ENCODE data around the gene ITGB8.

DNA sequence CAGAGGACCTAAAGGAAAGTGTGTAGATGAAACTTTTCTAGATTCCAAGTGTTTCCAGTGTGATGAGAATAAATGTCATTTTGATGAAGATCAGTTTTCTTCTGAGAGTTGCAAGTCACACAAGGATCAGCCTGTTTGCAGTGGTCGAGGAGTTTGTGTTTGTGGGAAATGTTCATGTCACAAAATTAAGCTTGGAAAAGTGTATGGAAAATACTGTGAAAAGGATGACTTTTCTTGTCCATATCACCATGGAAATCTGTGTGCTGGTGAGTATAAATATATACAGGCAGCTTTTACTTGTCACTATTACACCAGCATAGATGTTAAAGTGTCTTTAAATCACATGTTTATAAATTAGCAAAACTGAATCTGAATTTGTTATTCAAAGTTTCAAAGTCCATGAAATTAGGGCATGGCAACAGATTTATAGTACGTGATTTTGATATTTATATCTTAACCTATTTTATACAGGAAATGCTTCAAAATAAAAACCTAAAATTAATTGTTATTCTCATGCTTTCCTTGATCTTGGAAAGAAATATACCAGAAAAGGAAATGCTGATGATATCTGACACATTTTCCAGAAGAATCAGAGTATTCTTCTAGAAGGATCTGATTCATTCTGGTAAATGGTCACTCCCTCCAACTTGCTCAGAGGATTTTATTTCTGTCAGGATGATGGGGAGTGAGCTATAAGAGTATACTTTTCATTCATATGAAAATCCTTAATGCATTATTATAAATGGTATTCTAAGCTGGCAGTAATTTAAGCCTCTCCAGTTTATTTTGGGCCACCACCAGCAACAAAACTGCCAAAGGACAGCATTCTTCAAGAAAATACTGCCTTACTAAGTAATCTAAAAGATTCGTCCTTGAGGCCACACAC is 71.4 kb downstream of the ITGB8 start:
- TF ChIP-seq ZNF274 (IDR thresholded peaks at IDR 0.05; ENCODE audit: low read depth, low read length), result no peak
- TF ChIP-seq YY1 (IDR thresholded peaks at IDR 0.05; ENCODE audit: insufficient read depth, insufficient read length), result no peak
